GM18511 (cell line): Measurements from ENCODE around the gene DSCAML1.
"Not testable (repeated sequence)": the region's sequence is repeated elsewhere in the genome, so short reads cannot be mapped to it uniquely, and the experiment has no call there.

Experiments used
- ATAC-seq: cut with Tn5 transposase; IDR thresholded peaks from one replicate; pipeline ENCODE4 v1.9.1; 2021; ENCODE audit warnings: mild to moderate bottlenecking, moderate library complexity; ENCODE audit not compliant: unreplicated experiment

DSCAML1 gene

GRCh38 chr11:117819096-117820040, 22.4 kb upstream of the DSCAML1 start:
- ATAC-seq: no peak

GRCh38 chr11:117818041-117818873, 21.2 kb upstream of the DSCAML1 start:
- ATAC-seq: no peak

- ATAC-seq: no peak
These were observed 20.5 kb upstream of the DSCAML1 start for GRCh38 chr11:117817368-117818040.

- ATAC-seq: no peak
These were observed 19.9 kb upstream of the DSCAML1 start for GRCh38 chr11:117816846-117817367.

- no peak for ATAC-seq
These were observed 19.2 kb upstream of the DSCAML1 start for GRCh38 chr11:117816151-117816741.

- peak; percentile 71 for ATAC-seq
These were observed 18.3 kb upstream of the DSCAML1 start for GRCh38 chr11:117815262-117815803.

- ATAC-seq: peak; percentile 47
These were observed 17.8 kb upstream of the DSCAML1 start for GRCh38 chr11:117814766-117815261.

GRCh38 chr11:117814204-117814765, 17.3 kb upstream of the DSCAML1 start:
- peak; percentile 2 for ATAC-seq

DNA sequence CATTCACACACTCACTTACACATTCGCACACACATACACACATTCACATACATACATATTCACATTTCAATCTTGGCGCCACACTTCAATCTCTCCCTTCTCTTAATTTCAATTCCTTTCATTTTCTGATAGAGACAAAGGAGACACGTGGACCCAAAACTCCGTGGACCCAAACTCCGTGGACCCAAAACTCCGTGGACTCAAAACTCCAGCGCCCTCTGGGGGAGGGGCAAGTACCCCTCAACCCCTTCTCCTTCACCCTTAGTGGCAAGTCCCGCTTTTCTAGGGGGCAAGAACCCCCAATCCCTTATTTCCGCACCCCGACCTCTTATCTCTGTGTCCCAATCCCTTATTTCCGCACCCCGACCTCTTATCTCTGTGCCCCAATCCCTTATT, 13.0 kb upstream of the DSCAML1 start:
- not testable (repeated sequence) for ATAC-seq

- no peak for ATAC-seq
These were observed 12.4 kb upstream of the DSCAML1 start for GRCh38 chr11:117809236-117810055.

DNA sequence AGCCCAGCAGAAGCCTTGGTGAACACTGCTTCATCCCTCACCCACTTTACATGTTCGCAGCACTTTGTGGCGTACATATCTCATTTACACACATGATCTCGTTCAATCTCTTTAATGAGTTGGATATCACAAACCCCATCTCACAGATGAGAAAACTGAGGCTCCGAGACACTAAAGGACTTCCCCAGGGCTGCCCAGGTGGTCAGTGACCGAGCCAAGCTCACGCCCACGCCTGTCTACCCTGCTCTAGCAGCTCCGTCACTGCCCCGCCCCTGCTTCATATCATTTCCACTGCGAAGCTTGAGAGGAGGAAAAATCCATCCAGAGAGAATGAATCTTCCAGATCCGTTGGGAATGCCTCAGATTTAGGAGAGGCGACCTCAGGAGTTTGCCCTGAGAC, 11.8 kb upstream of the DSCAML1 start:
- ATAC-seq: no peak

- ATAC-seq: no peak
These were observed 10.7 kb upstream of the DSCAML1 start for GRCh38 chr11:117807482-117808327.

- ATAC-seq: no peak
These were observed 9.8 kb upstream of the DSCAML1 start for GRCh38 chr11:117806846-117807245.

GRCh38 chr11:117805045-117805444, 8.0 kb upstream of the DSCAML1 start:
- no peak for ATAC-seq

DNA sequence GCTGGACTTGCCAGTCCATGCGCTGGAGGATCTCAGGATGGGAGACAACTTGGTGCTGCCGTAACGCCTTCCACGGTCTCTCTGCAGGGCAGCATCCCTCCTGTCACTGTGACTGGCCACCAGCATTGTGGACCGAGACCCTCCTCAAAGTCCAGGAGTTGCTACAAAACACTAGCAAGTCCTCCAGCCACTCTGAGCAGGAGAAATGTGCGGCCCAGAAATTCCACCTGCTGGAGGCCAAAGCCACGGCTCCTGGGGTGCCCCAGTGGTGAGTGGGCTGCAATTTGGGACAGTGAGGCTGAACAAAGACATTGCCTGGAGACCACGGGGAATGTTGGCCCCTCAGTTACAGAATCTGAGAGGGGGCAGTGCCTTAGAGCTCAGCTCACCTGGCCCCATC, 6.9 kb upstream of the DSCAML1 start:
- ATAC-seq: no peak

DNA sequence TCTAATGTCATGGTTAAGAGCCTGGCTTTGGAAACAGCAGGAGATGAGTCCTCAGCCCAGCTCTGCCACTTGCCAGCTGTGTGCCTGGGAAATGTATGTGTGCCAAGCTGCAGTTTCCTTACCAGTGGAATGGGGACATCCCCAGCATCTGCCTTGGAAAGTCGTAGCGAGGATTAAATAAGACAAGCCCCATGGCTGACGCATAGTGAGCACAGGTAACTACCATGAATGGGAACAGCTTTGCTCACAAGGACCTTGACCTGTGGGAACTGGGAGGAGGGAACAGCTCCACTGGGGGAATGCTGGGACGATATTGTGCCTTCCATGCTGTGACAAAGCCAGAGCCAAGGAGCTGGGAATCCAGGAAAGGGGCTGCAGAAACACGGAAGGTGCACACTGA, 2.6 kb upstream of the DSCAML1 start:
- ATAC-seq: no peak

DNA sequence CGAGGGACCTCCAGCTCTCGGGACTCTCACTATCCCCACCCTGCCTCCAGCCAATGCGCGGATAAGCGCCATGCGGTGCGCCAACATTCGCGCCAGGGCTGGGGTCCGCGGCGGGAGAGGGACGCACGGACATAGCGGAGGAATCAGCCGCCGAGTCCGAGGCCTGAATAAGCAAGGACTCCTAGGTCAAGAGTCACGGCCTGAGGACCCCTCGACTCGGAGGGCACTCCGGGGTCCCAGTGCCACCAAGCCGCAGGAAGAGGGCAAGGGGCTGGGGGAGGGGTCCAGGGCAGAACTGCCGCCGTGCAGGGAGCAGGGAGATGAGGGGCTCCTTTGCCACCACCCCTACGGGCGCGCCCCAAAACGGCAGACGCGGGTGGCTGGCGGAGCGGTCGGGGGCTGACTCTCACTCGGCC, 552 bp downstream of the DSCAML1 start:
- ATAC-seq: no peak
